Measurements from ENCODE around the gene TRRAP. TPM values are rescaled to one million over a fixed set of nuclear protein-coding genes. Genes with fewer than 3 reads are reported as not detected.

The TRRAP gene
- polyA plus RNA-seq, 1 donor from 2014 or later = 12.9 TPM

DNA sequence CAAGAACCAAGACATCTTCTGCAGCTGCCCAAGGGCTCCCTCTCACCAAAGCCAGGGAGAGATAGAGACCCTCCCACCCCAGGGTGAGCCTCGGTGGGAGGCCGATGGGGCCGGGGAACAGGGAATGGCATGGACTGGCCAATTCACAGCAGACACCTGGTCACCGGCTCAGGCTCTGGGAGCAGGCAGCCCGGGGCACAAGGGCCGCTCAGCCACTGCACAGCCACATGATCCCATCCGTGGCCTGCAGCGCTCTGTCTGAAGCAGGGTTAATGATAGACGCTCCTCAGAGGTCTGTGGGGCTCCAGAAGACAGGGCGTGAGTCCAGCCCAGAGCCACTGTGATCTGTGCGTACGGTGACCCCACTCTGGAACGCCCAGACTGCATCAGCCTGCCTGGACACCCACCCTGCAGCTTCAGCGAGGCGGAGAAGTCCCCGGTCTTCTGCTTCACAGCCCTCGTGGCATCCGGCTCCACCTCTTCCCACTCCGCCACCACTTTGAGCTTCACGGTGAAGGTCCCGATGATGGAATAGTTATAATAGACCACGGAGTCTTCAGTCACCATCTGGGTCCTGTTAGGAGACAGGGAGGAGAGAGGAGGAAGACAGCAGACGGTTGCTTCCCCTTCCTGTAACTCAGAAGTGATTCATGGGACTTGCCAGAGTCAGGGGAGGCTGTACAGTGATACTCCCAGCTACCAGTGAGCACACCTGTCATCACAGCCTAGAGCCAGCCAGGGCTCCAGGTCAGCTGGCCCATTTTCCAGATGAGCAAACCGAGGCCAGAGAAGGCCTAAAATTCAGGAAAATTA is 22.5 kb upstream of the TRRAP start:
- Histone ChIP-seq H3K79me2 (replicated peaks; ENCODE audit: insufficient read depth, low read length) (no peaks in the 10 kb centered on the region), H3K9ac (ENCODE audit: low read length) (no peak overlapping the region), H3K36me3 (ENCODE audit: insufficient read depth, low read length) (no peaks in the 10 kb centered on the region), H4K20me1 (ENCODE audit: insufficient read depth) (no peaks in the 10 kb centered on the region), H3K9me3 (ENCODE audit: low read length) (no peaks in the 10 kb centered on the region), H3F3A (ENCODE audit: insufficient read depth, low read length, poor library complexity, severe bottlenecking) (no peaks in the 10 kb centered on the region), H2AFZ (ENCODE audit: low read depth, low read length) (no peak overlapping the region), H3K4me2 (ENCODE audit: low read length) (no peak overlapping the region), H3K27ac (ENCODE audit: low read length) (no peak overlapping the region), H3K9me2 (ENCODE audit: insufficient read depth, low read length) (no peaks in the 10 kb centered on the region), H3K27me3 (ENCODE audit: insufficient read depth, low read depth, low read length) (no peaks in the 10 kb centered on the region), H3K4me3 (ENCODE audit: low read length) (no peak overlapping the region)
- TF ChIP-seq POLR2AphosphoS5 (IDR thresholded peaks at IDR 0.05) = no peak
- TF ChIP-seq, protein P1, sequence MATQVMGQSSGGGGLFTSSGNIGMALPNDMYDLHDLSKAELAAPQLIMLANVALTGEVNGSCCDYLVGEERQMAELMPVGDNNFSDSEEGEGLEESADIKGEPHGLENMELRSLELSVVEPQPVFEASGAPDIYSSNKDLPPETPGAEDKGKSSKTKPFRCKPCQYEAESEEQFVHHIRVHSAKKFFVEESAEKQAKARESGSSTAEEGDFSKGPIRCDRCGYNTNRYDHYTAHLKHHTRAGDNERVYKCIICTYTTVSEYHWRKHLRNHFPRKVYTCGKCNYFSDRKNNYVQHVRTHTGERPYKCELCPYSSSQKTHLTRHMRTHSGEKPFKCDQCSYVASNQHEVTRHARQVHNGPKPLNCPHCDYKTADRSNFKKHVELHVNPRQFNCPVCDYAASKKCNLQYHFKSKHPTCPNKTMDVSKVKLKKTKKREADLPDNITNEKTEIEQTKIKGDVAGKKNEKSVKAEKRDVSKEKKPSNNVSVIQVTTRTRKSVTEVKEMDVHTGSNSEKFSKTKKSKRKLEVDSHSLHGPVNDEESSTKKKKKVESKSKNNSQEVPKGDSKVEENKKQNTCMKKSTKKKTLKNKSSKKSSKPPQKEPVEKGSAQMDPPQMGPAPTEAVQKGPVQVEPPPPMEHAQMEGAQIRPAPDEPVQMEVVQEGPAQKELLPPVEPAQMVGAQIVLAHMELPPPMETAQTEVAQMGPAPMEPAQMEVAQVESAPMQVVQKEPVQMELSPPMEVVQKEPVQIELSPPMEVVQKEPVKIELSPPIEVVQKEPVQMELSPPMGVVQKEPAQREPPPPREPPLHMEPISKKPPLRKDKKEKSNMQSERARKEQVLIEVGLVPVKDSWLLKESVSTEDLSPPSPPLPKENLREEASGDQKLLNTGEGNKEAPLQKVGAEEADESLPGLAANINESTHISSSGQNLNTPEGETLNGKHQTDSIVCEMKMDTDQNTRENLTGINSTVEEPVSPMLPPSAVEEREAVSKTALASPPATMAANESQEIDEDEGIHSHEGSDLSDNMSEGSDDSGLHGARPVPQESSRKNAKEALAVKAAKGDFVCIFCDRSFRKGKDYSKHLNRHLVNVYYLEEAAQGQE (IDR thresholded peaks at IDR 0.05; ENCODE audit: borderline replicate concordance) = no peak
- TF ChIP-seq, protein P2, sequence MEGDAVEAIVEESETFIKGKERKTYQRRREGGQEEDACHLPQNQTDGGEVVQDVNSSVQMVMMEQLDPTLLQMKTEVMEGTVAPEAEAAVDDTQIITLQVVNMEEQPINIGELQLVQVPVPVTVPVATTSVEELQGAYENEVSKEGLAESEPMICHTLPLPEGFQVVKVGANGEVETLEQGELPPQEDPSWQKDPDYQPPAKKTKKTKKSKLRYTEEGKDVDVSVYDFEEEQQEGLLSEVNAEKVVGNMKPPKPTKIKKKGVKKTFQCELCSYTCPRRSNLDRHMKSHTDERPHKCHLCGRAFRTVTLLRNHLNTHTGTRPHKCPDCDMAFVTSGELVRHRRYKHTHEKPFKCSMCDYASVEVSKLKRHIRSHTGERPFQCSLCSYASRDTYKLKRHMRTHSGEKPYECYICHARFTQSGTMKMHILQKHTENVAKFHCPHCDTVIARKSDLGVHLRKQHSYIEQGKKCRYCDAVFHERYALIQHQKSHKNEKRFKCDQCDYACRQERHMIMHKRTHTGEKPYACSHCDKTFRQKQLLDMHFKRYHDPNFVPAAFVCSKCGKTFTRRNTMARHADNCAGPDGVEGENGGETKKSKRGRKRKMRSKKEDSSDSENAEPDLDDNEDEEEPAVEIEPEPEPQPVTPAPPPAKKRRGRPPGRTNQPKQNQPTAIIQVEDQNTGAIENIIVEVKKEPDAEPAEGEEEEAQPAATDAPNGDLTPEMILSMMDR (IDR thresholded peaks at IDR 0.05; ENCODE audit: poor library complexity, severe bottlenecking) = no peak
- no peak for TF ChIP-seq EZH2 (IDR thresholded peaks at IDR 0.05; ENCODE audit: borderline replicate concordance, insufficient read depth, low read length, poor library complexity, severe bottlenecking)
- TF ChIP-seq MXI1 (conservative IDR thresholded peaks at IDR 0.05; ENCODE audit: poor library complexity, severe bottlenecking) = no peak
- no peak for TF ChIP-seq EP300 (conservative IDR thresholded peaks at IDR 0.05; ENCODE audit: poor library complexity, severe bottlenecking)

DNA sequence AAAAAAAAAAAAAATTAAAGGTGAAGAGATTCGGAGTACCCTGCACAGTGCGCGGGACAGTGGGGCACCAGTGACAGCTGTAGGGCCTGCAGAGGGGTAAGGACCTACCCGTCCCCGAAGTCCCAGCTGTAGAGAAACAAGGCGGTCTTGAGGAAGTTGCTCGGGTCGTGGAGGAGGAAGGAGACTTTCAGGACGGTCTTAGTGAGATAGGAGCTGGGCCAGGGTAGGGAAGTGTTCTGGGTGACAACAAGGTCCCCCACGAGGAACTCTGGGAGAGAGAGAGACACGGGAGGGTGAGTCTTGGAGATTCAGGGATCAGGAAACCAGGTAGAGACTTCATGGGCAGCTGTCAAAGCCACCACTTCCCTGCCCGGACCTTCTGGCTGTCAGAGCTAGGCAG is 18.3 kb upstream of the TRRAP start:
- Histone ChIP-seq H2AFZ (ENCODE audit: low read depth, low read length) (no peak overlapping the region), H3K9me3 (ENCODE audit: low read length) (no peaks in the 10 kb centered on the region), H3K9ac (ENCODE audit: low read length) (no peak overlapping the region), H3K27me3 (ENCODE audit: insufficient read depth, low read depth, low read length) (no peaks in the 10 kb centered on the region), H4K20me1 (ENCODE audit: insufficient read depth) (no peaks in the 10 kb centered on the region), H3K4me3 (ENCODE audit: low read length) (no peak overlapping the region), H3K79me2 (replicated peaks; ENCODE audit: insufficient read depth, low read length) (no peaks in the 10 kb centered on the region), H3F3A (ENCODE audit: insufficient read depth, low read length, poor library complexity, severe bottlenecking) (no peaks in the 10 kb centered on the region), H3K4me2 (ENCODE audit: low read length) (no peak overlapping the region), H3K36me3 (ENCODE audit: insufficient read depth, low read length) (no peaks in the 10 kb centered on the region), H3K9me2 (ENCODE audit: insufficient read depth, low read length) (no peaks in the 10 kb centered on the region), H3K27ac (ENCODE audit: low read length) (no peak overlapping the region)
- TF ChIP-seq EP300 (conservative IDR thresholded peaks at IDR 0.05; ENCODE audit: poor library complexity, severe bottlenecking) = no peak

DNA sequence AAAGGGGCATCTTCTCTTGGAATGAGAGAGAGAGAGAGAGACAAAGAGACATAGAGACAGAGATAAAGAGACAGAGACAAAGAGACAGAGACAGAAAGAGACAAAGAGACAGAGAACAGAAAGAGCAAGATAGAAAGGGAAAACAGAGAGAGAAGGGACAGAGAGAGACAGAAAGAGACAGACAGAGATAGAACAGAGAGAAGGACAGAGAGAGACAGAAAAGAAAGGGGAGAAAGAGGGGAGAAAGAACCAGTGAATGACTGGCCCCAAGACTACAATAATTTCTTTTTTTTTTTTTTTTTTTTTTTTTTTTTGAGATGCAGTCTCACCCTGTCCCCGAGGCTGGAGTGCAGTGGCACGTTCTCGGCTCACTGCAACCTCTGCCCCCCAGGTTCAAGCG is 16.1 kb upstream of the TRRAP start:
- H2AFZ ChIP-seq (ENCODE audit: low read depth, low read length) = no peak overlapping the region
- H3K27me3 ChIP-seq (ENCODE audit: insufficient read depth, low read depth, low read length) = no peaks in the 10 kb centered on the region
- no peaks in the 10 kb centered on the region for H3K9me3 ChIP-seq (ENCODE audit: low read length)
- TF ChIP-seq RAD21 (conservative IDR thresholded peaks at IDR 0.05) (no peak), EP300 (conservative IDR thresholded peaks at IDR 0.05; ENCODE audit: poor library complexity, severe bottlenecking) (no peak), TAF1 (IDR thresholded peaks at IDR 0.05; ENCODE audit: low read depth) (no peak), EZH2 (IDR thresholded peaks at IDR 0.05; ENCODE audit: borderline replicate concordance, insufficient read depth, low read length, poor library complexity, severe bottlenecking) (no peak), POLR2AphosphoS5 (IDR thresholded peaks at IDR 0.05) (no peak), SMC3 (conservative IDR thresholded peaks at IDR 0.05; ENCODE audit: poor library complexity) (no peak), MXI1 (conservative IDR thresholded peaks at IDR 0.05; ENCODE audit: poor library complexity, severe bottlenecking) (no peak)
- TF ChIP-seq, protein P2 (IDR thresholded peaks at IDR 0.05; ENCODE audit: poor library complexity, severe bottlenecking) = no peak
- TF ChIP-seq, protein P1 (IDR thresholded peaks at IDR 0.05; ENCODE audit: borderline replicate concordance) = no peak
- no peaks in the 10 kb centered on the region for H3K36me3 ChIP-seq (ENCODE audit: insufficient read depth, low read length)
- H3K4me2 ChIP-seq (ENCODE audit: low read length) = no peak overlapping the region
- no peaks in the 10 kb centered on the region for H4K20me1 ChIP-seq (ENCODE audit: insufficient read depth)
- no peaks in the 10 kb centered on the region for H3F3A ChIP-seq (ENCODE audit: insufficient read depth, low read length, poor library complexity, severe bottlenecking)
- no peak overlapping the region for H3K27ac ChIP-seq (ENCODE audit: low read length)
- H3K79me2 ChIP-seq (replicated peaks; ENCODE audit: insufficient read depth, low read length) = no peaks in the 10 kb centered on the region
- H3K9me2 ChIP-seq (ENCODE audit: insufficient read depth, low read length) = no peaks in the 10 kb centered on the region
- H3K9ac ChIP-seq (ENCODE audit: low read length) = no peak overlapping the region
- H3K4me3 ChIP-seq (ENCODE audit: low read length) = no peak overlapping the region

Measured in neural cell (in vitro differentiated cells).